C4-2B (cell line): ENCODE results near the gene AMBP.

Experiments used
- H3K27ac ChIP-seq: fragments of 450-650 bp; 2 replicates; pipeline ENCODE4 v1.5.1; 2017
- ZFX ChIP-seq: fragments of 450-650 bp; IDR thresholded peaks from 2 replicates; pipeline ENCODE4 v1.6.1; 2017
- TF ChIP-seq, protein P1 (sequence below): fragments of 450-650 bp; conservative IDR thresholded peaks from 2 replicates; pipeline ENCODE4 v1.5.1; 2017; ENCODE audit warnings: mild to moderate bottlenecking

Gene AMBP

DNA sequence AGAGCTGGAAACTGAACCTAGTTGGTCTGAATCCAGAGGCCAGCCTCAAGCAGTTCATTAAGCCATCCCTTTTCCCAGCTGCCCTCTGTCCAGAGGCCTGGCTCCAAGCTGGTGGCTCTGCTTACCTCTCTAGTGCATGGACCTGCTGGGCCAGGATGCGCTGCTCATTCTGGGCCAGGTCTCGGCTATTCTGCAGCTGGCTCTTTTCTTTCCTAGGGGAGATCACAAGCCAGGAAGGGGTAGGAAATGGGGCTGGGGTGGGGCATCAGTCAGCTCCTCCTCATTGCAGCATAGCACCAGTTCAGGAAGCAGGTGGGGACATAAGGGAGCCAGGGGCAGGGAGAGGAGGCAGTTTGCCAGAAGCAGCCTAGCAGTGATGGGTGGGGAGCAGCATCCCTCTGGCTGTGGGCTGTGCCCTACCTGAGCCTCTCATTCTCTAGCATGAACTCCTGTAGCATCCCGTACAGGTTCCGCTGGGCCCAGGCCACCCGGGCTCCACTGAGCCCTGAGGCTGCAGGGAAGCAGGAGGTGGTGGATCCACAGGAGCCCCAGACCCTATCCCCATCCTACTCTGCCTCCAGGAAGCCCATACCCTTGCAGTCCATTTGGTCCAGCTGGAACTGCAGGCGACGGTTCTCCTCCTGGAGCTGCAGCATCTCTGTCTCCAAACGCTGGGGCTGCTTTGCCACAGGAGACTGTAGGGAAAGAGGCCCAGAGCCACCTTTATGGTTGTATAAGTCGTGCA, 15.8 kb upstream of the AMBP start:
- no peak overlapping the region for H3K27ac ChIP-seq
- TF ChIP-seq, protein P1, sequence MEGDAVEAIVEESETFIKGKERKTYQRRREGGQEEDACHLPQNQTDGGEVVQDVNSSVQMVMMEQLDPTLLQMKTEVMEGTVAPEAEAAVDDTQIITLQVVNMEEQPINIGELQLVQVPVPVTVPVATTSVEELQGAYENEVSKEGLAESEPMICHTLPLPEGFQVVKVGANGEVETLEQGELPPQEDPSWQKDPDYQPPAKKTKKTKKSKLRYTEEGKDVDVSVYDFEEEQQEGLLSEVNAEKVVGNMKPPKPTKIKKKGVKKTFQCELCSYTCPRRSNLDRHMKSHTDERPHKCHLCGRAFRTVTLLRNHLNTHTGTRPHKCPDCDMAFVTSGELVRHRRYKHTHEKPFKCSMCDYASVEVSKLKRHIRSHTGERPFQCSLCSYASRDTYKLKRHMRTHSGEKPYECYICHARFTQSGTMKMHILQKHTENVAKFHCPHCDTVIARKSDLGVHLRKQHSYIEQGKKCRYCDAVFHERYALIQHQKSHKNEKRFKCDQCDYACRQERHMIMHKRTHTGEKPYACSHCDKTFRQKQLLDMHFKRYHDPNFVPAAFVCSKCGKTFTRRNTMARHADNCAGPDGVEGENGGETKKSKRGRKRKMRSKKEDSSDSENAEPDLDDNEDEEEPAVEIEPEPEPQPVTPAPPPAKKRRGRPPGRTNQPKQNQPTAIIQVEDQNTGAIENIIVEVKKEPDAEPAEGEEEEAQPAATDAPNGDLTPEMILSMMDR, result no peak
- TF ChIP-seq ZFX, result no peak

DNA sequence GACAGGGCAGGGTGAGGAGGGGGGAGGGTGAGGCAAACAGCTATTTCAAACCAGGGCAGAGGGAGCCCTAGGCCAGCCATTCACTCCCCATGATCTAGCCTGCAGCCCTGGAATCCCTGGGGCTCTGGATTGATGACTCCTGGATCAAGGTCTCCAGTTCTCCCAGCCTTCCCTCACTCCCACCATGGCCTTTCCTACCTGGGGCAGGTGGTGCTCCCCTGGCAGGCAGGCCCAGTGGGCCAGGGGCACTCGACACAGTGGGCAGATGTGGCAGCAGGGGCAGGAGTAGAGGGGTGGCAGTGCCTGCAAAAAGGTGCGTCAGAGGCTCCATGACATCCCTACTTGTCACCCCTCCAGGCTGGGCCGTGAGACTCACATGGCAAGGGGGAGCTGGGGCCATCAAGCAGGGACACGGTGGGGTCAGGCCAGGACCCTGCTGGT, 15.0 kb upstream of the AMBP start:
- no peak for TF ChIP-seq ZFX
- TF ChIP-seq, protein P1, result no peak
- no peak overlapping the region for H3K27ac ChIP-seq

DNA sequence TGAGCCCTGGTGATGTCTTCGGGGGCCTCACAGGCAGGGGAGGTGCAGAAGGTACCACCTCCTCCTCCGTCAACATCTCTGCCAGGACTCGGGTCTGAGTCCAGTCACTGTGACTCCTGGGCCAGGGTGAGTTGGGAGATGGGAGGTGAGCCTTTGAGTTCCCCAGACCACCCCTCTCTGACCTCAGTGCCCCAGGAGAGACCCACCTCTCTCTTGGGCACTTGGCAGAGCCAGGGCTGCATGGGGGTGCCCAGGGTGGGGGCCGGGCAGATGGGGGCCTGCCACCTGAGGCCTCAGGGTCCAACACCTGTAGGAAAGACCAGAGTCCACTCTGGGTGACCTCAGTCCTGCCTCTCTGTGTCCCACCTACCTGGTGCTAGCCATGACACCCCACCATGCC, 14.2 kb upstream of the AMBP start:
- H3K27ac ChIP-seq, result no peak overlapping the region
- no peak for TF ChIP-seq ZFX
- TF ChIP-seq, protein P1, result no peak

DNA sequence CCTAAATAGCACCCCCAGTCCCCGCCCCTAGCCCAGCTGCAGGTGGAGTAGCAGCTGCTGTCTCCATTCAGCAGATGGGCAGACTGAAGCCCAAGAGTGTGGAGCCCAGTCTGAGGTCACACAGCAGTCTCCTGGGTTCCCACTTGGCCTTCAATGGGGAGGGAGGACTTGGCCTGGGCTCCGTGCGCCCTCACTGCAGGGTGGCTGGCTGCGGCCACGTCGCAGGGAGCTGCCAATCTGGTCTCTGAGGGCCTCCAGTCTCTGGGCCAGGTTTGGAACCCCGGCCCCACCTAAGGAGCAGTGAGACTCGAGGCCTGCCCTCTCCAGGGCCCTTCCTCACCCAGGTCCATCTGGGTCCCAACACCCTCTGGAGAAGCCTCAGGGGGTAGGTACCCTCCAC, 13.6 kb upstream of the AMBP start:
- no peak overlapping the region for H3K27ac ChIP-seq
- TF ChIP-seq, protein P1, result no peak

DNA sequence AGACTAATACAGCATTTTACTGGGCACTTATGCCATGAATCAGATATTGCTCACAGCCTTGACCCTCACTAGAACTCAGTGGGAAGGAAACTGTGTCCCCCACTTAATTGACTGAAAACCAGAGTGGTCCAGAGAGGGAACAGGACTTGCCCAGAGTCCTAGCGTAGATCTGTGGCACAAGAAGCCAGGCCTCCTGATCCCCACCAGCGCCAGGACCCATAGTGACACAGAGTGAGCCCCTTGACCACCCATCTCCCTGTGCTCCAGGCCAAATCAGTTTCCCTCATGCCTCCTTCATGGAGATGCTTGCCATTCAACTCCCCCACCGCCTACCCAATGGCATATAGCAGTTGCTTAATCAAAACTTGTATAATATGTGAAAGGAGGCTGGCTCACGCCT, 12.7 kb upstream of the AMBP start:
- no peak for TF ChIP-seq ZFX
- TF ChIP-seq, protein P1, result no peak
- no peak overlapping the region for H3K27ac ChIP-seq

DNA sequence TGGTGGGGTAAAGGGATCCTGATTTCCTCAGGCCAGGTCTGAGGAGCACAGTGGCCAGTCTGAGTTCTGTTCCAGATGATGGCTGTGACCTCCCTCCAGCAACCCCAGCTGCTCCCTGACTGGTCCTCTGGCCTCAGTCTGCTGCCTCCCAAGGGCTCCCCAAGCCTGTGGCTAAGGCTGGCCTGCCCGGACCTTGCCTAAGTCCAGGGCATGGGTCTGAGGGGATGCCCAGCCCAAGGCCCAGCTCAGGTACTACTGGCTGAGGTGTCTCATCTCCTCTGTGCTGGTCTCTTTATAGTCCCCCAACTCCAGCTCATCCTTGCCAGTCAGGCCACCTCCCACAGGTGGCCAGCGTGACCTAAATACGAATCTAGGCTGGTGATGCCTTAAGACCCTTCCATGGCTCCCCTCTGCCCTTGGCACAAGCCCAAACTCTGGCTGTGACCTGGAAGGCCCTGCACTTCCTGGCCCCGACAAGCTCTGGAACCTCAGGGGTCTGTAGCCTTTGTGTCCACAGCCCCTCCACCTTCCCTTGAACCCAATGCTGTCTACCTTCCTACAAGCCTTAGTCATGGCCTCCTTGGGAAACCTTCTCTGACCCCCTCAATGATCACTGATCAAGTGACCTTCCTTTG, 11.2 kb upstream of the AMBP start:
- no peak overlapping the region for H3K27ac ChIP-seq
- TF ChIP-seq, protein P1, result no peak
- TF ChIP-seq ZFX, result no peak

DNA sequence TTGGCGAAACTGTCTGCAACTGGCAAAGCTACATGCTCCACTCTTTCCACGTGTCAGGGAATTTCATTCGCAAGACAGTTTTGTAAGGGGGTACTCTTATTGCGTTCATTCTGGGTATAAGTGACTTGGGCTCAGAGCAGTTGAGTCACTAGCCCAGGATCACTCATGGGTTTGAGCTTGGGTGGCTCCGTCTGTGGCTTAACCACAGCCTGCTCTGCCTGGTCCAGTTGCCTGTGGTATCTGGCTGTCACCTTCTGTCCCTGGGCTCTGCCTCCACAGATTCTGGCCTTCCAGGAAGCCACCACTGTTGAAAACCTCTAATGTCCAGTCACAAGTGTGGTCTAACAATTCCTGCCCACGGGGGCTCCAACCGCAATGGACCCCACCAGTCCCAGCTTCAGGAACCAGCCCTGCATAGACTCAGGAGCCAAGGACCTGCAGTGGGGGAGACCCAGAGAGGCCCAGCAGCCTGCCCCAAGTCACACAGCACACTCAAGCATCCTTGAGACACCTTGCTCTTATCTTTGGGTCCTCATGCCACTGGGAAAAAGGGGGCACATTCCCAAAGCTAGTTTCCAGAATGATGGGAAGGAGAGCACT, 10.6 kb upstream of the AMBP start:
- no peak overlapping the region for H3K27ac ChIP-seq
- TF ChIP-seq, protein P1, result no peak
- TF ChIP-seq ZFX, result no peak
